Effector CD8-positive, alpha-beta T cell (primary cell): ENCODE results near the gene AKT3.
A peak's percentile ranks its signal among the peaks of the same experiment; 100 is the strongest.

Experiments used
- DNase-seq: peaks from one replicate; lab custom pipeline; 2025; lab: John Stamatoyannopoulos, UW

AKT3 gene

GRCh38 chr1:243508303-243508713 lies 341.7 kb downstream of the AKT3 start:
- peak; percentile 9 for DNase-seq

GRCh38 chr1:243507672-243508302 lies 342.3 kb downstream of the AKT3 start:
- no peak for DNase-seq

- DNase-seq, result no peak
These were observed 342.9 kb downstream of the AKT3 start for GRCh38 chr1:243507001-243507671.

GRCh38 chr1:243505986-243506689 lies 343.9 kb downstream of the AKT3 start:
- DNase-seq, result no peak

- DNase-seq, result no peak
These were observed 346.9 kb downstream of the AKT3 start for GRCh38 chr1:243503155-243503554.

- no peak for DNase-seq
These were observed 349.0 kb downstream of the AKT3 start for GRCh38 chr1:243501002-243501401.

- no peak for DNase-seq
These were observed 349.5 kb downstream of the AKT3 start for GRCh38 chr1:243500512-243500911.

- DNase-seq, result no peak
These were observed 350.3 kb downstream of the AKT3 start for GRCh38 chr1:243499711-243500110.

- DNase-seq, result no peak
These were observed 350.8 kb downstream of the AKT3 start for GRCh38 chr1:243499248-243499647.

- DNase-seq, result no peak
These were observed 351.9 kb downstream of the AKT3 start for GRCh38 chr1:243497939-243498681.

GRCh38 chr1:243496806-243497205 lies 353.2 kb downstream of the AKT3 start:
- no peak for DNase-seq

- no peak for DNase-seq
These were observed 353.8 kb downstream of the AKT3 start for GRCh38 chr1:243496187-243496646.

GRCh38 chr1:243495442-243496186 lies 354.4 kb downstream of the AKT3 start:
- no peak for DNase-seq

- no peak for DNase-seq
These were observed 355.2 kb downstream of the AKT3 start for GRCh38 chr1:243494741-243495431.

GRCh38 chr1:243493156-243494129 lies 356.6 kb downstream of the AKT3 start:
- DNase-seq, result no peak

GRCh38 chr1:243490748-243491686 lies 359.0 kb downstream of the AKT3 start:
- no peak for DNase-seq

GRCh38 chr1:243489681-243490546 lies 360.1 kb downstream of the AKT3 start:
- no peak for DNase-seq

- no peak for DNase-seq
These were observed 360.9 kb downstream of the AKT3 start for GRCh38 chr1:243489158-243489527.
